K562 (cell line): ENCODE measurements around the gene ERFL. TPM values are rescaled to one million over a fixed set of nuclear protein-coding genes. Genes with fewer than 3 reads are reported as not detected.
A peak's percentile ranks its signal among the peaks of the same experiment; 100 is the strongest.

Source experiments
- ETV5 ChIP-seq: sonication (generic); formaldehyde crosslinking; IDR thresholded peaks from 2 replicates; pipeline ENCODE4 v1.4.0; 2020; ENCODE audit warnings: low read depth, mild to moderate bottlenecking, missing genetic modification reagents
- GTF2F1 ChIP-seq: IDR thresholded peaks from 2 replicates; pipeline ENCODE4 v1.6.1; 2011; ENCODE audit warnings: low read depth, low read length, improper control_type of control experiment
- KLF10 ChIP-seq: fragments of 250-450 bp; sonication (Bioruptor Pico); IDR thresholded peaks from 2 replicates; pipeline ENCODE4 v1.6.1; 2021; ENCODE audit warnings: matching md5 sums
- MYNN ChIP-seq, 2 experiments: sonication (generic); formaldehyde crosslinking in 1 of 2; IDR thresholded peaks; 2 replicates each; pipeline versions ENCODE4 v1.5.0 to v1.6.1; 2016 to 2020; ENCODE audit warnings: antibody characterized with exemption in 1 of 2, missing genetic modification reagents in 1 of 2
- STAT5A ChIP-seq: IDR thresholded peaks from 2 replicates; pipeline ENCODE4 v1.6.1; 2012; ENCODE audit warnings: low read length, inconsistent platforms, borderline replicate concordance
- SUPT5H ChIP-seq: fragments of 450-650 bp; IDR thresholded peaks from 2 replicates; pipeline ENCODE4 v1.6.1; 2016
- TOE1 ChIP-seq, 2 experiments: fragments of 450-650 bp in 1 of 2; sonication (generic) in 1 of 2; formaldehyde crosslinking in 1 of 2; IDR thresholded peaks; 2 replicates each; pipeline versions ENCODE4 v1.7.1 to v1.8.0; 2016 to 2022; ENCODE audit warnings: borderline replicate concordance in 2 of 2, mild to moderate bottlenecking in 2 of 2, antibody characterized with exemption in 1 of 2, inconsistent platforms in 1 of 2, low read depth in 1 of 2, missing genetic modification reagents in 1 of 2, moderate library complexity in 1 of 2
- ZNF707 ChIP-seq: fragments of 250-450 bp; sonication (Bioruptor Pico); conservative IDR thresholded peaks from 2 replicates; pipeline ENCODE4 v1.8.0; 2022; ENCODE audit warnings: inconsistent platforms, mild to moderate bottlenecking, moderate library complexity
- polyA plus RNA-seq, 8 experiments: library from polyadenylated mRNA; depleted of rRNA in 4 of 8; stranded (reverse) in 5 of 8; unstranded in 3 of 8; fragments of >200 nt; fragmentation: Nextera tagmentation in 2 of 8; fragmentation: Illumina TruSeq in 1 of 8; extraction: Ambion mirVana in 2 of 8; extraction: Trizol in 1 of 8; gene quantifications; 2 replicates each; pipeline versions ENCODE4 v1.2.1 to v1.2.3, GENCODE V29; 2011 to 2014; ENCODE audit warnings: inconsistent platforms in 1 of 8, missing spikeins in 1 of 8
- total RNA-seq, 7 experiments: library from RNA; depleted of rRNA in 6 of 7; stranded (reverse); fragments of >200 nt in 6 of 7; fragmentation: Illumina TruSeq in 2 of 7; extraction: Trizol in 2 of 7; gene quantifications; 2 replicates each; pipeline versions ENCODE4 v1.2.1 to v1.2.3, GENCODE V29; 2011 to 2021; ENCODE audit warnings: low replicate concordance in 1 of 7
- TF ChIP-seq, protein P1 (sequence below): fragments of 450-650 bp; IDR thresholded peaks from 2 replicates; pipeline ENCODE4 v1.6.1; 2016; ENCODE audit warnings: antibody characterized with exemption
- TF ChIP-seq, protein P2 (sequence below): sonication (generic); formaldehyde crosslinking; IDR thresholded peaks from 2 replicates; pipeline ENCODE4 v1.8.0; 2023; ENCODE audit warnings: missing genetic modification reagents, mild to moderate bottlenecking, borderline replicate concordance
- TF ChIP-seq, protein P3 (sequence below): fragments of 450-650 bp; formaldehyde crosslinking; IDR thresholded peaks from 2 replicates; pipeline ENCODE4 v1.4.0; 2020; ENCODE audit warnings: mild to moderate bottlenecking, moderate library complexity
- TF ChIP-seq, protein P4 (sequence below): fragments of 250-450 bp; sonication (Bioruptor Pico); IDR thresholded peaks from 2 replicates; pipeline ENCODE4 v1.4.0; 2020; ENCODE audit warnings: mild to moderate bottlenecking, moderate library complexity, borderline replicate concordance
- TF ChIP-seq, protein P5 (sequence below): sonication (generic); formaldehyde crosslinking; IDR thresholded peaks from 2 replicates; pipeline ENCODE4 v1.8.1; 2022; ENCODE audit warnings: missing genetic modification reagents

Gene ERFL
- total and polyA plus RNA-seq, 9 of the 15 experiments (the other 6 are each of a cell fraction or from before 2014, with no cell fraction given): 0.07 to 0.75 (median 0.32) TPM; not detected in 4

DNA sequence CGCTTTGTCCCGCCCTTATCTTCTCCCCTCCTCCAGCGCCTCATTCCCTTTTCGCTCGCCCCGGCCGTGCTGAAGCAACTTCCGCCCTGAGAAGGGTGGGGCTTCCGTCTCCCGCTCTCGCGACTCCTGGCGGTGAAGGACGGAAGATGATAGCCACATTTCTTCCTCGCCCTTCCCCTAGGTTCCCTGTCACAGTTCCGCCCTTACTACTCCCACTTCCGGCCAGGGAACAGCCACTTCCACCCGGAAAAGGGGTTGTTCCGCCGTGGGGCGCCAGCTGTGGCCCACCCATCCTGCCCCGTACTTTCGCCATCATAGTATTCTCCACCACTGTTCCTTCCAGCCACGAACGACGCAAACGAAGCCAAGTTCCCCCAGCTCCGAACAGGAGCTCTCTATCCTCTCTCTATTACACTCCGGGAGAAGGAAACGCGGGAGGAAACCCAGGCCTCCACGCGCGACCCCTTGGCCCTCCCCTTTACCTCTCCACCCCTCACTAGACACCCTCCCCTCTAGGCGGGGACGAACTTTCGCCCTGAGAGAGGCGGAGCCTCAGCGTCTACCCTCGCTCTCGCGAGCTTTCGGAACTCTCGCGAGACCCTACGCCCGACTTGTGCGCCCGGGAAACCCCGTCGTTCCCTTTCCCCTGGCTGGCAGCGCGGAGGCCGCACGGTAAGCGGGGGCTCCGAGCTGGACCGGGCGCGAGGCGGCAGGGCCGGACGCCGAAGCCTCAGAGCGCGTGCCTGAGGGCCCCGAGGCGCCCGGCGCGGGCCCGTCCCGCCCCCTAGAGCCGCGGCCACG lies 68.4 kb downstream of the ERFL start, which contains the start of gene RPS19 (continued):
- TF ChIP-seq, protein P1, sequence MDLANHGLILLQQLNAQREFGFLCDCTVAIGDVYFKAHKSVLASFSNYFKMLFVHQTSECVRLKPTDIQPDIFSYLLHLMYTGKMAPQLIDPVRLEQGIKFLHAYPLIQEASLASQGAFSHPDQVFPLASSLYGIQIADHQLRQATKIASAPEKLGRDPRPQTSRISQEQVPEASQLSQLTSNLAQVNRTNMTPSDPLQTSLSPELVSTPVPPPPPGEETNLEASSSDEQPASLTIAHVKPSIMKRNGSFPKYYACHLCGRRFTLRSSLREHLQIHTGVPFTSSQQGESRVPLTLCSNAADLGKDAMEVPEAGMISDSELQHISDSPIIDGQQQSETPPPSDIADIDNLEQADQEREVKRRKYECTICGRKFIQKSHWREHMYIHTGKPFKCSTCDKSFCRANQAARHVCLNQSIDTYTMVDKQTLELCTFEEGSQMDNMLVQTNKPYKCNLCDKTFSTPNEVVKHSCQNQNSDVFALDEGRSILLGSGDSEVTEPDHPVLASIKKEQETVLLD: peak; percentile 95
- TF ChIP-seq, protein P2, sequence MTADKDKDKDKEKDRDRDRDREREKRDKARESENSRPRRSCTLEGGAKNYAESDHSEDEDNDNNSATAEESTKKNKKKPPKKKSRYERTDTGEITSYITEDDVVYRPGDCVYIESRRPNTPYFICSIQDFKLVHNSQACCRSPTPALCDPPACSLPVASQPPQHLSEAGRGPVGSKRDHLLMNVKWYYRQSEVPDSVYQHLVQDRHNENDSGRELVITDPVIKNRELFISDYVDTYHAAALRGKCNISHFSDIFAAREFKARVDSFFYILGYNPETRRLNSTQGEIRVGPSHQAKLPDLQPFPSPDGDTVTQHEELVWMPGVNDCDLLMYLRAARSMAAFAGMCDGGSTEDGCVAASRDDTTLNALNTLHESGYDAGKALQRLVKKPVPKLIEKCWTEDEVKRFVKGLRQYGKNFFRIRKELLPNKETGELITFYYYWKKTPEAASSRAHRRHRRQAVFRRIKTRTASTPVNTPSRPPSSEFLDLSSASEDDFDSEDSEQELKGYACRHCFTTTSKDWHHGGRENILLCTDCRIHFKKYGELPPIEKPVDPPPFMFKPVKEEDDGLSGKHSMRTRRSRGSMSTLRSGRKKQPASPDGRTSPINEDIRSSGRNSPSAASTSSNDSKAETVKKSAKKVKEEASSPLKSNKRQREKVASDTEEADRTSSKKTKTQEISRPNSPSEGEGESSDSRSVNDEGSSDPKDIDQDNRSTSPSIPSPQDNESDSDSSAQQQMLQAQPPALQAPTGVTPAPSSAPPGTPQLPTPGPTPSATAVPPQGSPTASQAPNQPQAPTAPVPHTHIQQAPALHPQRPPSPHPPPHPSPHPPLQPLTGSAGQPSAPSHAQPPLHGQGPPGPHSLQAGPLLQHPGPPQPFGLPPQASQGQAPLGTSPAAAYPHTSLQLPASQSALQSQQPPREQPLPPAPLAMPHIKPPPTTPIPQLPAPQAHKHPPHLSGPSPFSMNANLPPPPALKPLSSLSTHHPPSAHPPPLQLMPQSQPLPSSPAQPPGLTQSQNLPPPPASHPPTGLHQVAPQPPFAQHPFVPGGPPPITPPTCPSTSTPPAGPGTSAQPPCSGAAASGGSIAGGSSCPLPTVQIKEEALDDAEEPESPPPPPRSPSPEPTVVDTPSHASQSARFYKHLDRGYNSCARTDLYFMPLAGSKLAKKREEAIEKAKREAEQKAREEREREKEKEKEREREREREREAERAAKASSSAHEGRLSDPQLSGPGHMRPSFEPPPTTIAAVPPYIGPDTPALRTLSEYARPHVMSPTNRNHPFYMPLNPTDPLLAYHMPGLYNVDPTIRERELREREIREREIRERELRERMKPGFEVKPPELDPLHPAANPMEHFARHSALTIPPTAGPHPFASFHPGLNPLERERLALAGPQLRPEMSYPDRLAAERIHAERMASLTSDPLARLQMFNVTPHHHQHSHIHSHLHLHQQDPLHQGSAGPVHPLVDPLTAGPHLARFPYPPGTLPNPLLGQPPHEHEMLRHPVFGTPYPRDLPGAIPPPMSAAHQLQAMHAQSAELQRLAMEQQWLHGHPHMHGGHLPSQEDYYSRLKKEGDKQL (CRISPR knock-in tag): no peak
- TF ChIP-seq, protein P3, sequence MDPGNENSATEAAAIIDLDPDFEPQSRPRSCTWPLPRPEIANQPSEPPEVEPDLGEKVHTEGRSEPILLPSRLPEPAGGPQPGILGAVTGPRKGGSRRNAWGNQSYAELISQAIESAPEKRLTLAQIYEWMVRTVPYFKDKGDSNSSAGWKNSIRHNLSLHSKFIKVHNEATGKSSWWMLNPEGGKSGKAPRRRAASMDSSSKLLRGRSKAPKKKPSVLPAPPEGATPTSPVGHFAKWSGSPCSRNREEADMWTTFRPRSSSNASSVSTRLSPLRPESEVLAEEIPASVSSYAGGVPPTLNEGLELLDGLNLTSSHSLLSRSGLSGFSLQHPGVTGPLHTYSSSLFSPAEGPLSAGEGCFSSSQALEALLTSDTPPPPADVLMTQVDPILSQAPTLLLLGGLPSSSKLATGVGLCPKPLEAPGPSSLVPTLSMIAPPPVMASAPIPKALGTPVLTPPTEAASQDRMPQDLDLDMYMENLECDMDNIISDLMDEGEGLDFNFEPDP (CRISPR knock-in tag): no peak
- TF ChIP-seq ZNF707 (CRISPR knock-in tag): no peak
- no peak for TF ChIP-seq KLF10 (CRISPR knock-in tag)
- TF ChIP-seq, protein P4, sequence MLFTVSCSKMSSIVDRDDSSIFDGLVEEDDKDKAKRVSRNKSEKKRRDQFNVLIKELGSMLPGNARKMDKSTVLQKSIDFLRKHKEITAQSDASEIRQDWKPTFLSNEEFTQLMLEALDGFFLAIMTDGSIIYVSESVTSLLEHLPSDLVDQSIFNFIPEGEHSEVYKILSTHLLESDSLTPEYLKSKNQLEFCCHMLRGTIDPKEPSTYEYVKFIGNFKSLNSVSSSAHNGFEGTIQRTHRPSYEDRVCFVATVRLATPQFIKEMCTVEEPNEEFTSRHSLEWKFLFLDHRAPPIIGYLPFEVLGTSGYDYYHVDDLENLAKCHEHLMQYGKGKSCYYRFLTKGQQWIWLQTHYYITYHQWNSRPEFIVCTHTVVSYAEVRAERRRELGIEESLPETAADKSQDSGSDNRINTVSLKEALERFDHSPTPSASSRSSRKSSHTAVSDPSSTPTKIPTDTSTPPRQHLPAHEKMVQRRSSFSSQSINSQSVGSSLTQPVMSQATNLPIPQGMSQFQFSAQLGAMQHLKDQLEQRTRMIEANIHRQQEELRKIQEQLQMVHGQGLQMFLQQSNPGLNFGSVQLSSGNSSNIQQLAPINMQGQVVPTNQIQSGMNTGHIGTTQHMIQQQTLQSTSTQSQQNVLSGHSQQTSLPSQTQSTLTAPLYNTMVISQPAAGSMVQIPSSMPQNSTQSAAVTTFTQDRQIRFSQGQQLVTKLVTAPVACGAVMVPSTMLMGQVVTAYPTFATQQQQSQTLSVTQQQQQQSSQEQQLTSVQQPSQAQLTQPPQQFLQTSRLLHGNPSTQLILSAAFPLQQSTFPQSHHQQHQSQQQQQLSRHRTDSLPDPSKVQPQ (CRISPR knock-in tag): no peak
- TF ChIP-seq, protein P5, sequence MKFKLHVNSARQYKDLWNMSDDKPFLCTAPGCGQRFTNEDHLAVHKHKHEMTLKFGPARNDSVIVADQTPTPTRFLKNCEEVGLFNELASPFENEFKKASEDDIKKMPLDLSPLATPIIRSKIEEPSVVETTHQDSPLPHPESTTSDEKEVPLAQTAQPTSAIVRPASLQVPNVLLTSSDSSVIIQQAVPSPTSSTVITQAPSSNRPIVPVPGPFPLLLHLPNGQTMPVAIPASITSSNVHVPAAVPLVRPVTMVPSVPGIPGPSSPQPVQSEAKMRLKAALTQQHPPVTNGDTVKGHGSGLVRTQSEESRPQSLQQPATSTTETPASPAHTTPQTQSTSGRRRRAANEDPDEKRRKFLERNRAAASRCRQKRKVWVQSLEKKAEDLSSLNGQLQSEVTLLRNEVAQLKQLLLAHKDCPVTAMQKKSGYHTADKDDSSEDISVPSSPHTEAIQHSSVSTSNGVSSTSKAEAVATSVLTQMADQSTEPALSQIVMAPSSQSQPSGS: no peak
- TF ChIP-seq SUPT5H: peak; percentile 94
- TF ChIP-seq GTF2F1: peak; percentile 77; the same call in 1 of the 2 replicates
- TF ChIP-seq TOE1 (IDR thresholded peaks at IDR 0.05; ENCODE audit: borderline replicate concordance): peak; percentile 85; the same call in 1 of the 2 replicates
- no peak for TF ChIP-seq TOE1 (CRISPR knock-in tag; IDR thresholded peaks at IDR 0.05; ENCODE audit: borderline replicate concordance, low read depth)
- TF ChIP-seq MYNN (IDR thresholded peaks at IDR 0.05): 0 out of 2 replicates have a peak, but pooled peaks have one; percentile 25
- no peak for TF ChIP-seq MYNN (CRISPR knock-in tag; IDR thresholded peaks at IDR 0.05)
- TF ChIP-seq ETV5 (CRISPR knock-in tag): peak; percentile 95
- no peak; the same call in 1 of the 2 replicates for TF ChIP-seq STAT5A
